NCI-H446 treated with DMSO at 0.1 percent for 48 hours (cell line): Measurements from ENCODE around the gene TRIM10.
"Not testable (repeated sequence)": the region's sequence is repeated elsewhere in the genome, so short reads cannot be mapped to it uniquely, and the experiment has no call there.

Experiments used
- DNase-seq: peaks from one replicate; lab custom pipeline; 2025; lab: John Stamatoyannopoulos, UW

Gene TRIM10

DNA sequence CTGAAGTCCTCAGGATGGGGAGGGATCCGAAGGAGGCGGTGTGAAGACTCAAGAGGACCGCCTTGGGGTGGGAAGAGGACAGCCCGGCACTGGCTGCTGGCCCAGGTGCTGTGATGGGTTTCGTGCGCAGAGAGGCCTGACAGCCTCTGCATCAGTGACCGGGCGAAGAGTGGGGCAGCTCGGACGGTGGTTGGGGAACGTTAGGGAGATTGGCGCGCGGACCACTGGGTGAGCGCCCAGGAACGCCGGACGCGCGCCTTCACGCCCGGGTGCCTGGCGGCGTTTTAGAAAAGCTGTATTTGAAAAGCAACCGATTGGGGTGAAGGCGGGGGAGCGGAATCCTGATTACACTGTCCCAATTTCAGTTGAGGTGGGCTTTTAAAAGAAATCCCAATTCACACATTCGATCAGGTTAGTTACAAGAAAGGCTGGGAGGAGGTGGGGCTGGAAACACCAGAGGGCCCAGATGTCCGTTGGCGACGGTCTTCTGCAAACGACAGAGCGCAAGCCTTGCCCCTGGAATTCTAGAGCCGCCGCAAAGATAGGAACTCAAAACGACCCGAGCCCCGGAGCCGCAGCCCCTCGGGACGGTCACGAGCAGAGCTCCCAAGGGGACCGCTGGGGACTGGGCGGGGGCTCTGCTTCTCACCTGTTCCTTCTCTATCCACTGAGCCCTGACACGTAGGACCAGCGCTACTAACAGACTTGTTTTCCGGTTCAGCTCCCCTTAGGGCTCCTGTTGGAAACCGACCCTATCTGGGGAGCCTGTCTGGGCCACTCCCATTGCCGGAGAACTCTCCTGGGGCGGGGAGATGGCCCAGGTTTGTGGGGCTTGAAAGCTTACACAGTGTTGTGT is 33.5 kb downstream of the TRIM10 start:
- no peak for DNase-seq

- DNase-seq = no peak
Measured at GRCh38 chr6:30122515-30122914, 38.5 kb downstream of the TRIM10 start.

- no peak for DNase-seq
Measured at GRCh38 chr6:30121446-30122366, 39.3 kb downstream of the TRIM10 start.

- DNase-seq = not testable (repeated sequence)
Measured at GRCh38 chr6:30118691-30119090, 42.3 kb downstream of the TRIM10 start.

DNA sequence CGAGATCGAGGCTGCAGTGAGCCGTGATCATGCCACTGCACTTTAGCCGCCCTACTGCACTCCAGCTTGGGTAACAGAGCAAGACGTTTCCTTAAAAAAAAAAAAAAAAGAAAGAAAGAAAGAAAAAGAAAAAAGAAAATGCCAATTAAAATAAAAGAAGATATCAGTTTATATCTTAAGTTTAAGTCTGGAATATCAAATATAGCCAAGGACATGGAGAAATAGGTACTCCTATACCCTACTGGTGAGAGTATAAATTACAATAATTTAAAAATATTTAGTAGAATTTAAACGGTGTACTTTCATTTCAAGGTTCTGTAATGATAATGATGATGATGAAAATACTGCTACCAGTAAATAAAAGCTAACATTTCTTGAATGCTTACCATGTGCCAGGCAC is 44.3 kb downstream of the TRIM10 start:
- no peak for DNase-seq

- no peak for DNase-seq
Measured at GRCh38 chr6:30113841-30114240, 47.2 kb downstream of the TRIM10 start.

DNA sequence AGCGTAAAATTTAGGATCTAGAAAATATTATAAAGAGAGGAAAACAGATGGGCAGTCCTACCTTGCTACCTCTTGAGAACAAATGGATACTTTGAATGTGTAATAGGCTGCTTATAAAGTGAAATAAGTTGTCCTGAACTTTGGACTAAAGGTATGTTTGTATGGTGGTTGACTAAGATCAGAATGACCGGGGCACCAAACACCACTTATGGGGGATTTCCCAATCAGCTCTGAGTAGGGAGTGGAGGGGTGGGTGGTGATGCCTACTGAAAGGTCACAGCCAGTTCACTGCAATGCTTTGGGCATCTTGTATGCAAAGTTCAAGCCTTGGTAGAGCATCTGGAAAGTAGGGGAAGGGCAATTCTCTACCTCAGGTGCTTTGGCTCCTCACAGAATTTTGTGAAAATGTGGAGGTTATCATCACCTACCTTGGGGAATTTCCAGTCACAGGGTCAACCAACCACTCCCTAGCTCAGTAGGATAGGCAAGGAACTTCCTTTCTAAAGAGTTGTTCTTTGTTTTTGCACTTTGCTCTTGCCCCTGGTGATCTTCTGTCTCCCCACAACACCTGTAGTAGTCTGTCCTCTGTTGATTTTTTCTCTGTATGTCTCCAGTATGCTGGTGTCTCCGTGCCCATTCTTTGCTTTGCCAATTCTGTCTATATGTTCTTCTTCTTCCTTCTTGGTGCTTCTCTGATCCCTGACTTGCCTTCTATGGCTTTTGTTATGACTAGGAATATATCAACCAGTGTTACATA is 47.8 kb downstream of the TRIM10 start, which contains the start of gene TRIM31:
TSS of gene TRIM31 (minus strand) at position 88 of the 757 bp plus-strand sequence. CDS start 285 bp downstream, outside the sequence.
- no peak for DNase-seq

GRCh38 chr6:30112402-30112994 is 48.5 kb downstream of the TRIM10 start:
- no peak for DNase-seq

DNA sequence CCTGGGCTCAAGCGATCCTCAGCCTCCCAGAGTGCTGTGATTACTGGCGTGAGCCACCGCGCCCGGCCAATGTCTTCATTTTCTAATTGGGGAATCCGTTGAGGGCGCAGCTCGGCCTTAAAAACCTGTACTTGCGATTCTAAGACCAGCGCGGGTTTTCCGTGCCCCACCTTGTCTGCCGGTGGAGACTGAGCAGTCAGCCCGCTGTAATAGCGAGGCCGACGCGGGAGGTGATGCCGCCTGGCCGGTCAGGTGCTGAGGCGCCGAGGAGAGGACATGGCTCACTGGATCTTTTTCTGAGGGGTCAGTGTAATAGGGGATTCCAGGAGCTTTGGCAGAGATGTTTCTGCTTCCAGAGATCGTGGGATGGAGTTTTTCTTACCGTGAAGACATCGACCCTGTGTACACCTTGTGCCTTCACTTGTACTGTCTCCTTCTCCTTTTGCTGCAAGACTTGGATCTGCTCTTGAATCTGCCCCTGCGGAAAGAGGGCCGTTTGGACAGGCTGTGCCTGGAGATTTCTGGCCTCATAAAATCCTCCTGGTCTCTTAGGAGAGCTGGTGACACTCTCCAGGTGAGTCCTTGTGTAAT is 49.6 kb downstream of the TRIM10 start:
- no peak for DNase-seq

DNA sequence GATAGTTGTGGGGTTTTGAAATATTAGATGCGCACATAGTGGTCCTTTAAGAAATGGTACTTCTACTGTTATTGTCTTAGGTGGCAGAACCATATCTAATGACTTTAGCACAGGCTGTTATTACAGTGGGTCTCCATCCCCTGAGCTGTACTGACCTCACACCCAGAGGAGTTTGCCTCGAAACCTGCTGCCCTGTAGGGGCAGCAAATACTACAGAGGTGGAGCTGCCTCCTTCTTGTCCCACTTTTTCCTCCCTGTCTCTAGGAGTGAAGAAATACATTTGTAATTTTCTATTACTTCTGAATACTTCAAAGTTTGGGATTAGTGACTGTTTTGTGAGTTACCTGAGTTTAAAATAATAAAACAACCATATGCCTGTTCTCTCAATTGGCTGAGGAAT is 56.4 kb downstream of the TRIM10 start:
- DNase-seq = no peak

DNA sequence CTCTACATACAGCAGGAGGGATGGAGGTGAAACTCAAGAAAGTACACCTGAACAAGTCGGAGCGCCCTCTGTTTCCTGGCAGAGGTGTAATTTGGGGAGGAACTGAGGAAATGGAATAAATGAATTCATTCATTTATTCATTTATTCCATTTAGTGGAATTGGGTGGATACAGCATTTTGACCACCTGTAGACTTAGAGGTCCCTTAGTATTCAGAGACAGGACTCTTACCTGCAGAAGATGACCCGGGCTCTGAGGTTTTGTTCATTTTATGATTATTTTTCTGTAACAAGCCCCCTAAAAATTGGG is 57.2 kb downstream of the TRIM10 start:
- no peak for DNase-seq

DNA sequence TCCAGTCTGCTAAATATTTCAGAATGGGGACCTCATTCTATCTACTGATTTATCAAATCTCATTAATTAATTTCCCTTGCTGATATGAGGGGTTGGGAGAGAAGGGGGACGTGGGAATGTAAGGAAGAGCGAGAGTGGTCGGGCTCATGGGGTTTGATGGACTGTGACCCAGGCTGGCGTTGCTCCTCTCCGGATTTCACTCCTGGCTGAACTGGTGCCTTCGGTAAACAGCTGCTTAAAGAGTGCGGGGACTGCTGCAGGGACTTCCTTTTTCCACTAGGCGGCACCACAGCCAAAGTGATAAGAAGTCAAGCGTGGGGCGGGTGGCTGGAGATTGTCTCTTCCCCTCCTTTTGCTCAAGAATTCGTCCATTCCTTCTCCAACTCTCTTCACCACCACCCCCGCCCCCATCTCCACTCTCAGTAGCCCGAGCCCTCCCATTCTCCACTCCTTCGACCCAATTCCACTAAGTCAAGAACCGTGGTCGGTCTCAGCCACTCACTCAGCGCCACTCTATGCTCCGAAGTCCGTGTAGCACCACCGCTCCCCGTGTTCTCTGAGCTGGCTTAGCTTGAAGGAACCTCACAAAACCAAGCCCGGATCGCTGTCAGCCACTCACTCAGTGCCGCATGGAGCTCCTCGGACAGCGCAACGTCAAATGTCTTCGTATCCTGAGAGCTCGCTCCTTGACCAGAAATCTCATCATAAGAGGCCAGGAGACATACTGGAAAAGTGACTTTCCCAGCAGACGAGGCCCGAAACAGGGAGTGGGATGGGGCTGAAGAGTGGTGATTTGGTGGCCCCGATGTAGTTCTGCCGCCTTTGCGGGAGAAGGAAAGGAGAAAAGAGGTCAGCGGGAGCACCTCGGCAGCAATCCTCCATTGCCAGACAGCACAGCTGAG is 57.8 kb downstream of the TRIM10 start:
- peak; percentile 67 for DNase-seq

- DNase-seq = no peak
Measured at GRCh38 chr6:30102414-30102969, 58.5 kb downstream of the TRIM10 start.
